ENCODE results near the gene FOXP1. TPM values are rescaled to one million over a fixed set of nuclear protein-coding genes. Genes with fewer than 3 reads are reported as not detected.

FOXP1 gene
- total RNA-seq, 4 donors from 2014 or later, result 169 to 300 (median 202) TPM

GRCh38 chr3:71494212-71494611 is 89.3 kb downstream of the FOXP1 start:
- WGBS, 2 donors (ENCODE audit: low coverage in 1 of 2), result 85 to 93% methylated on average over 2 to 5 of the region's 5 CpGs
- H3K27me3 ChIP-seq, result no peaks in the 10 kb centered on the region
- peaks cover 0 to 38% (median 20%) of the 10 kb centered on the region in 3 donors for H3K4me1 ChIP-seq
- no peaks in the 10 kb centered on the region for H3K9me3 ChIP-seq
- no peak for ATAC-seq
- H3K27ac ChIP-seq, result no peak overlapping the region
- peaks cover 2 to 36% of the 10 kb centered on the region in 2 donors for H3K36me3 ChIP-seq
- TF ChIP-seq POLR2A (IDR thresholded peaks at IDR 0.05) (no peak), POLR2AphosphoS5 (IDR thresholded peaks at IDR 0.05) (no peak), EP300 (IDR thresholded peaks at IDR 0.05) (no peak)
- TF ChIP-seq, protein P1, sequence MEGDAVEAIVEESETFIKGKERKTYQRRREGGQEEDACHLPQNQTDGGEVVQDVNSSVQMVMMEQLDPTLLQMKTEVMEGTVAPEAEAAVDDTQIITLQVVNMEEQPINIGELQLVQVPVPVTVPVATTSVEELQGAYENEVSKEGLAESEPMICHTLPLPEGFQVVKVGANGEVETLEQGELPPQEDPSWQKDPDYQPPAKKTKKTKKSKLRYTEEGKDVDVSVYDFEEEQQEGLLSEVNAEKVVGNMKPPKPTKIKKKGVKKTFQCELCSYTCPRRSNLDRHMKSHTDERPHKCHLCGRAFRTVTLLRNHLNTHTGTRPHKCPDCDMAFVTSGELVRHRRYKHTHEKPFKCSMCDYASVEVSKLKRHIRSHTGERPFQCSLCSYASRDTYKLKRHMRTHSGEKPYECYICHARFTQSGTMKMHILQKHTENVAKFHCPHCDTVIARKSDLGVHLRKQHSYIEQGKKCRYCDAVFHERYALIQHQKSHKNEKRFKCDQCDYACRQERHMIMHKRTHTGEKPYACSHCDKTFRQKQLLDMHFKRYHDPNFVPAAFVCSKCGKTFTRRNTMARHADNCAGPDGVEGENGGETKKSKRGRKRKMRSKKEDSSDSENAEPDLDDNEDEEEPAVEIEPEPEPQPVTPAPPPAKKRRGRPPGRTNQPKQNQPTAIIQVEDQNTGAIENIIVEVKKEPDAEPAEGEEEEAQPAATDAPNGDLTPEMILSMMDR (IDR thresholded peaks at IDR 0.05), result no peak
- no peak overlapping the region for H3K4me3 ChIP-seq

GRCh38 chr3:71492974-71493771 is 90.4 kb downstream of the FOXP1 start:
- no peaks in the 10 kb centered on the region for H3K9me3 ChIP-seq
- H3K36me3 ChIP-seq, result peaks cover 2 to 36% of the 10 kb centered on the region in 2 donors
- no peak overlapping the region for H3K4me3 ChIP-seq
- 81 to 86% methylated on average over 8 to 9 of the region's 9 CpGs for WGBS, 2 donors (ENCODE audit: low coverage in 1 of 2)
- peaks cover 0 to 35% (median 16%) of the 10 kb centered on the region in 3 donors for H3K4me1 ChIP-seq
- no peak for ATAC-seq
- no peak overlapping the region for H3K27ac ChIP-seq
- no peaks in the 10 kb centered on the region for H3K27me3 ChIP-seq
- TF ChIP-seq EP300 (IDR thresholded peaks at IDR 0.05), result no peak
- TF ChIP-seq, protein P1 (IDR thresholded peaks at IDR 0.05), result no peak
- no peak for TF ChIP-seq POLR2AphosphoS5 (IDR thresholded peaks at IDR 0.05)
- TF ChIP-seq POLR2A (IDR thresholded peaks at IDR 0.05), result no peak

DNA sequence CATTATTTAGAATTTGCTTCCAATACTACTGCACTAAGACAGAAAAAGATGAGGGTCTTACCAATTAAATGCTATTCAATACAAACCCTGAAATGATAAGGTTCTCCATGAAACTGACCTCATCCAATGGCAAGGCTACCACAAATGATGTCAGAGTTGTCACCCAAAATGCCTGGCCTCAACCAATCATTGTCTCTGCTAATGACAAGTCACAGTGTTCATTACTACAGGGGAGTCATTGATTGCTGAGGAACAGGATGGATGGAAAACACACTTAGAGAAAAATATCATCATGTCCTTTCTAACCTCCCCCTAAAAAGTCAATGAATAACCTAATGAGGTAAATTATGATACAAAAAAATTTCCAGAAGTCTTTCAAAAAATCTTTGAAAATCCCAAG is 91.0 kb downstream of the FOXP1 start:
- H3K4me1 ChIP-seq, result peaks cover 0 to 31% (median 11%) of the 10 kb centered on the region in 3 donors
- H3K4me3 ChIP-seq, result no peak overlapping the region
- H3K27me3 ChIP-seq, result no peaks in the 10 kb centered on the region
- H3K36me3 ChIP-seq, result peaks cover 2 to 36% of the 10 kb centered on the region in 2 donors
- no peak overlapping the region for H3K27ac ChIP-seq
- TF ChIP-seq POLR2AphosphoS5 (IDR thresholded peaks at IDR 0.05), result no peak
- no peak for TF ChIP-seq POLR2A (IDR thresholded peaks at IDR 0.05)
- TF ChIP-seq, protein P1 (IDR thresholded peaks at IDR 0.05), result no peak
- TF ChIP-seq EP300 (IDR thresholded peaks at IDR 0.05), result no peak
- no peak for ATAC-seq
- H3K9me3 ChIP-seq, result no peaks in the 10 kb centered on the region

GRCh38 chr3:71491154-71491752 is 92.3 kb downstream of the FOXP1 start:
- no peaks in the 10 kb centered on the region for H3K9me3 ChIP-seq
- peaks cover 2 to 36% of the 10 kb centered on the region in 2 donors for H3K36me3 ChIP-seq
- no peak overlapping the region for H3K27ac ChIP-seq
- H3K4me3 ChIP-seq, result no peak overlapping the region
- TF ChIP-seq EP300 (IDR thresholded peaks at IDR 0.05) (no peak), POLR2AphosphoS5 (IDR thresholded peaks at IDR 0.05) (no peak), POLR2A (IDR thresholded peaks at IDR 0.05) (no peak)
- TF ChIP-seq, protein P1 (IDR thresholded peaks at IDR 0.05), result no peak
- ATAC-seq, result no peak
- WGBS, 2 donors (ENCODE audit: low coverage in 1 of 2), result 85 to 90% methylated on average over 6 to 9 of the region's 9 CpGs
- H3K27me3 ChIP-seq, result no peaks in the 10 kb centered on the region
- peaks cover 0 to 18% (median 6%) of the 10 kb centered on the region in 3 donors for H3K4me1 ChIP-seq
